ENCODE data around the gene KBTBD4. TPM values are rescaled to one million over a fixed set of nuclear protein-coding genes. Genes with fewer than 3 reads are reported as not detected.

KBTBD4 gene
- polyA plus RNA-seq, 1 donor from 2014 or later, result 79.5 TPM

GRCh38 chr11:47524291-47524874 is 54.4 kb downstream of the KBTBD4 start:
- Histone ChIP-seq H3K36me3 (ENCODE audit: insufficient read depth, low read length) (no peaks in the 10 kb centered on the region), H3K9me3 (ENCODE audit: low read length) (no peaks in the 10 kb centered on the region), H2AFZ (ENCODE audit: low read depth, low read length) (no peak overlapping the region), H3K27me3 (ENCODE audit: insufficient read depth, low read depth, low read length) (no peaks in the 10 kb centered on the region), H3F3A (ENCODE audit: insufficient read depth, low read length, poor library complexity, severe bottlenecking) (peaks cover 3% of the 10 kb centered on the region), H3K79me2 (replicated peaks; ENCODE audit: insufficient read depth, low read length) (peaks cover 90% of the 10 kb centered on the region), H3K9ac (ENCODE audit: low read length) (peak overlapping the region; percentile 38), H3K4me2 (ENCODE audit: low read length) (no peak overlapping the region), H3K27ac (ENCODE audit: low read length) (peak overlapping the region; percentile 61), H4K20me1 (ENCODE audit: insufficient read depth) (no peaks in the 10 kb centered on the region), H3K9me2 (ENCODE audit: insufficient read depth, low read length) (no peaks in the 10 kb centered on the region), H3K4me3 (ENCODE audit: low read length) (peak overlapping the region; percentile 48)
- TF ChIP-seq EZH2 (IDR thresholded peaks at IDR 0.05; ENCODE audit: borderline replicate concordance, insufficient read depth, low read length, poor library complexity, severe bottlenecking), result no peak
- no peak for TF ChIP-seq POLR2AphosphoS5 (IDR thresholded peaks at IDR 0.05)
- no peak for TF ChIP-seq SMC3 (conservative IDR thresholded peaks at IDR 0.05; ENCODE audit: poor library complexity)
- TF ChIP-seq EP300 (conservative IDR thresholded peaks at IDR 0.05; ENCODE audit: poor library complexity, severe bottlenecking), result no peak
- no peak for TF ChIP-seq RAD21 (conservative IDR thresholded peaks at IDR 0.05)
- TF ChIP-seq MXI1 (conservative IDR thresholded peaks at IDR 0.05; ENCODE audit: poor library complexity, severe bottlenecking), result no peak
- no peak for TF ChIP-seq TAF1 (IDR thresholded peaks at IDR 0.05; ENCODE audit: low read depth)
- TF ChIP-seq REST (IDR thresholded peaks at IDR 0.05; ENCODE audit: borderline replicate concordance), result no peak
- no peak for TF ChIP-seq CTCF (IDR thresholded peaks at IDR 0.05; ENCODE audit: poor library complexity, severe bottlenecking)

GRCh38 chr11:47523490-47524225 is 55.1 kb downstream of the KBTBD4 start:
- Histone ChIP-seq H3K36me3 (ENCODE audit: insufficient read depth, low read length) (no peaks in the 10 kb centered on the region), H3K4me3 (ENCODE audit: low read length) (peak overlapping the region; percentile 48), H3F3A (ENCODE audit: insufficient read depth, low read length, poor library complexity, severe bottlenecking) (peaks cover 7% of the 10 kb centered on the region), H3K9me2 (ENCODE audit: insufficient read depth, low read length) (no peaks in the 10 kb centered on the region), H3K27me3 (ENCODE audit: insufficient read depth, low read depth, low read length) (no peaks in the 10 kb centered on the region), H4K20me1 (ENCODE audit: insufficient read depth) (no peaks in the 10 kb centered on the region), H3K27ac (ENCODE audit: low read length) (peak overlapping the region; percentile 61), H3K4me2 (ENCODE audit: low read length) (peak overlapping the region; percentile 54), H3K9me3 (ENCODE audit: low read length) (no peaks in the 10 kb centered on the region), H3K79me2 (replicated peaks; ENCODE audit: insufficient read depth, low read length) (peaks cover 83% of the 10 kb centered on the region), H3K9ac (ENCODE audit: low read length) (peak overlapping the region; percentile 38), H2AFZ (ENCODE audit: low read depth, low read length) (no peak overlapping the region)
- peak; percentile 26 for TF ChIP-seq POLR2AphosphoS5 (IDR thresholded peaks at IDR 0.05)
- no peak for TF ChIP-seq CTCF (IDR thresholded peaks at IDR 0.05; ENCODE audit: poor library complexity, severe bottlenecking)

Small RNA genes within 50 kb of the gene (small RNA-seq; reads per million reads assigned to genes)
- gene RN7SL652P (0 reads per million in 3 experiments), gene RNU5E-10P (0 to 0.16 (median 0) reads per million in 3 experiments)

Other genes starting within 250 kb of the KBTBD4 start
- not detected in 2 replicates for gene MYBPC3, start 226.3 kb downstream of the KBTBD4 start, polyA plus RNA-seq
- not detected in 2 replicates for gene SPI1, start 200.4 kb downstream of the KBTBD4 start, polyA plus RNA-seq
- gene SLC39A13, start 170.4 kb downstream of the KBTBD4 start, polyA plus RNA-seq, result 41.6 and 48.0 TPM in 2 replicates
- 157 and 172 TPM in 2 replicates for gene PSMC3, start 152.5 kb downstream of the KBTBD4 start, polyA plus RNA-seq
- gene RAPSN, start 129.8 kb downstream of the KBTBD4 start, polyA plus RNA-seq, result not detected in 2 replicates
- 209 and 217 TPM in 2 replicates for gene CELF1, start 25.8 kb downstream of the KBTBD4 start, polyA plus RNA-seq
- gene PTPMT1, start 13.4 kb downstream of the KBTBD4 start, polyA plus RNA-seq, result 2.7 and 5.4 TPM in 2 replicates
- gene NDUFS3, start 104 bp upstream of the KBTBD4 start, polyA plus RNA-seq, result 154 and 186 TPM in 2 replicates
- gene FAM180B, start 7.7 kb upstream of the KBTBD4 start, polyA plus RNA-seq, result not detected in 2 replicates
- 16.4 and 17.5 TPM in 2 replicates for gene C1QTNF4, start 15.4 kb upstream of the KBTBD4 start, polyA plus RNA-seq
- gene MTCH2, start 63.6 kb upstream of the KBTBD4 start, polyA plus RNA-seq, result 123 and 159 TPM in 2 replicates
- gene AGBL2, start 136.4 kb upstream of the KBTBD4 start, polyA plus RNA-seq, result not detected in 2 replicates
- 129 and 180 TPM in 2 replicates for gene FNBP4, start 188.4 kb upstream of the KBTBD4 start, polyA plus RNA-seq